Activated gamma-delta T cell (primary cell): Measurements from ENCODE around the gene PDE12.
A peak's percentile ranks its signal among the peaks of the same experiment; 100 is the strongest.
"Not testable (repeated sequence)": the region's sequence is repeated elsewhere in the genome, so short reads cannot be mapped to it uniquely, and the experiment has no call there.

ENCODE experiments used
- DNase-seq: peaks from one replicate; lab custom pipeline; 2025; lab: John Stamatoyannopoulos, UW

PDE12 gene

GRCh38 chr3:57586778-57587177 is 30.7 kb downstream of the PDE12 start:
- no peak for DNase-seq

- no peak for DNase-seq
Observed at GRCh38 chr3:57587905-57588304, 31.8 kb downstream of the PDE12 start.

GRCh38 chr3:57592306-57592705 is 36.2 kb downstream of the PDE12 start:
- no peak for DNase-seq

- DNase-seq = no peak
Observed at GRCh38 chr3:57594144-57594543, 38.1 kb downstream of the PDE12 start.

GRCh38 chr3:57594576-57594975 is 38.5 kb downstream of the PDE12 start:
- DNase-seq = no peak

GRCh38 chr3:57596495-57597126 is 40.5 kb downstream of the PDE12 start:
- peak; percentile 58 for DNase-seq

- peak; percentile 100 for DNase-seq
Observed at GRCh38 chr3:57597127-57597923, 41.3 kb downstream of the PDE12 start, which contains the start of gene ARF4. TSS of gene ARF4 (minus strand) at chr3:57597344. CDS start at chr3:57597140, 204 bp downstream.

GRCh38 chr3:57598765-57599360 is 42.8 kb downstream of the PDE12 start:
- no peak for DNase-seq

- no peak for DNase-seq
Observed at GRCh38 chr3:57600195-57600594, 44.1 kb downstream of the PDE12 start.

GRCh38 chr3:57604971-57605370 is 48.9 kb downstream of the PDE12 start:
- DNase-seq = no peak

GRCh38 chr3:57605683-57606082 is 49.6 kb downstream of the PDE12 start:
- DNase-seq = no peak

- not testable (repeated sequence) for DNase-seq
Observed at GRCh38 chr3:57611870-57612269, 55.8 kb downstream of the PDE12 start.

- no peak for DNase-seq
Observed at GRCh38 chr3:57616233-57616632, 60.2 kb downstream of the PDE12 start.
